Stimulated activated naive CD8-positive, alpha-beta T cell treated with anti-CD3 and anti-CD28 coated beads, Interleukin-15, Interleukin-2, amounts not matched to agents 100 ng/mL and 50 ng/mL, for 24 hours (primary cell): ENCODE measurements around the gene RASSF4.

Experiments used
- H3K27ac Mint-ChIP-seq: one replicate; pipeline ENCODE4 v1.8.0; 2021; ENCODE audit warnings: mild to moderate bottlenecking, mixed read lengths
- H3K27me3 Mint-ChIP-seq: one replicate; pipeline ENCODE4 v1.8.0; 2021; ENCODE audit warnings: mixed read lengths
- H3K36me3 Mint-ChIP-seq: one replicate; pipeline ENCODE4 v1.8.0; 2021; ENCODE audit warnings: low read depth, mixed read lengths
- H3K4me1 Mint-ChIP-seq: one replicate; pipeline ENCODE4 v1.8.0; 2021; ENCODE audit warnings: low read depth, mixed read lengths
- H3K4me3 Mint-ChIP-seq: one replicate; pipeline ENCODE4 v1.8.0; 2021; ENCODE audit warnings: mild to moderate bottlenecking, mixed read lengths
- H3K9me3 Mint-ChIP-seq: one replicate; pipeline ENCODE4 v1.8.0; 2021; ENCODE audit warnings: mixed read lengths

The RASSF4 gene

DNA sequence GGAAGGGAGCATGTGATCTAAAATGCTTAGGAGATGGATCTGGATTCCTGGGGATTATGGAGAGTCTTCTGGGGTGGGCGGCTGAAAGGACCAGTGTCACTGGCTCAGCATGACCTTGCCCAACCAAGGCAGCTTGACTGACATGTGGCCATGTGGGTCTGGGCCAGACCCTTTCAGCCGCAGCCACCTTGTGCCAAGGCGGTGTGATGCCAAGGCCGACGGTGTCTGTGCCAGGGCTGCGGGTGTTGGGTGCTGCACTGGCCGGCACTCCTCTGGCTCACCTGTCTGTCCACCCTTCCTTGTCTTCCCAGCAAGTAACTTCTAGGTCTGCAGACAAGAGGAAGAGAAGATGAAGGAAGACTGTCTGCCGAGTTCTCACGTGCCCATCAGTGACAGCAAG, 10.3 kb downstream of the RASSF4 start:
- H3K27me3 Mint-ChIP-seq: no peaks in the 10 kb centered on the region
- peaks cover 65% of the 10 kb centered on the region for H3K4me1 Mint-ChIP-seq
- no peaks in the 10 kb centered on the region for H3K36me3 Mint-ChIP-seq
- H3K9me3 Mint-ChIP-seq: no peaks in the 10 kb centered on the region
- no peak overlapping the region for H3K4me3 Mint-ChIP-seq
- no peak overlapping the region for H3K27ac Mint-ChIP-seq

DNA sequence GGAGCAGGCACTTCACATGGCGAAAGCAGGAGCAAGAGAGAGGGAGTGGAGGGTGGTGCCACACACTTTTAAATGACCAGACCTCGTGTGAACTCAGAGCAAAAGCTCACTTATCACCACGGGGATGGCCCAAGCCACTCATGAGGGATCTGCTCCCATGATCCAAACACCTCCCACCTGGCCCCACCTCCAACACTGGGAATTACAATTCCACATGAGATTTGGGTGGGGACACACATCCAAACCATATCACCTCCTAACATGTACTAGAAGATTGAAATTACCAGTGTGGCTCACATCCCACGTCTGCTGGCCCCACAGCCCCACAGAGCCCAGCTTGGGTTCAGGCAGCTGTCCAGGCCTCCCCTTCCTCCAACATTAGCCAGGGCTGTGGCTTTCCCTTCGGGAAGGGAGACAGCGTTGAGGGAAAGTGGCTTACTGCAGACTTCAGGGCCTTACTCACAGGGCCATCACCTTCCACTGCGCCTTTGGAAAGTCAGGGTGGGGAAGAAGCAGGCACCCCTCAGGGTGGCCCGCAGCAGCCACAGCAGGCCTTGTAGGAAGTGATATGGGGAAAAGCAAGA, 11.3 kb downstream of the RASSF4 start:
- Mint-ChIP-seq H3K4me3 (no peak overlapping the region), H3K36me3 (no peaks in the 10 kb centered on the region), H3K9me3 (no peaks in the 10 kb centered on the region), H3K4me1 (peaks cover 57% of the 10 kb centered on the region), H3K27ac (no peak overlapping the region), H3K27me3 (no peaks in the 10 kb centered on the region)

DNA sequence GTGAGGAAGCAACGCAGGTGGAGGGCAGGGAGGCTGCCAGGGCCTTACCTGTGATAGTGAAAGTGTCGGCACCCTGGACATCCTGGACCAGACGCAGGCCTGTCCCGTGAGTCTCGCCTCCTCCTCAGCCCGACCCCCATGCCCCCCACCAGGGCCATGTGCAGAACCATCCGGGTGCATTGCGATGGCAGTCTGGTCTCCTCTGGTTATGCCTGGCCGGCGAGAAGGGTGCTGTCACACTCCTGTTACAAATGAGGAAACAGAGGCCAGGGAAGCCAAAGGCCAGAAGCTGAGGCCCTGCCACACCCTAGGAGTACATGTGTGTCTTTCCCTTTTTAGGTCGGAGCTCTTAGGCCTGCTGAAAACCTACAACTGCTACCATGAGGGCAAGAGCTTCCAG, 11.8 kb downstream of the RASSF4 start:
- no peaks in the 10 kb centered on the region for H3K27me3 Mint-ChIP-seq
- no peak overlapping the region for H3K4me3 Mint-ChIP-seq
- peaks cover 57% of the 10 kb centered on the region for H3K4me1 Mint-ChIP-seq
- no peaks in the 10 kb centered on the region for H3K9me3 Mint-ChIP-seq
- no peak overlapping the region for H3K27ac Mint-ChIP-seq
- no peaks in the 10 kb centered on the region for H3K36me3 Mint-ChIP-seq

DNA sequence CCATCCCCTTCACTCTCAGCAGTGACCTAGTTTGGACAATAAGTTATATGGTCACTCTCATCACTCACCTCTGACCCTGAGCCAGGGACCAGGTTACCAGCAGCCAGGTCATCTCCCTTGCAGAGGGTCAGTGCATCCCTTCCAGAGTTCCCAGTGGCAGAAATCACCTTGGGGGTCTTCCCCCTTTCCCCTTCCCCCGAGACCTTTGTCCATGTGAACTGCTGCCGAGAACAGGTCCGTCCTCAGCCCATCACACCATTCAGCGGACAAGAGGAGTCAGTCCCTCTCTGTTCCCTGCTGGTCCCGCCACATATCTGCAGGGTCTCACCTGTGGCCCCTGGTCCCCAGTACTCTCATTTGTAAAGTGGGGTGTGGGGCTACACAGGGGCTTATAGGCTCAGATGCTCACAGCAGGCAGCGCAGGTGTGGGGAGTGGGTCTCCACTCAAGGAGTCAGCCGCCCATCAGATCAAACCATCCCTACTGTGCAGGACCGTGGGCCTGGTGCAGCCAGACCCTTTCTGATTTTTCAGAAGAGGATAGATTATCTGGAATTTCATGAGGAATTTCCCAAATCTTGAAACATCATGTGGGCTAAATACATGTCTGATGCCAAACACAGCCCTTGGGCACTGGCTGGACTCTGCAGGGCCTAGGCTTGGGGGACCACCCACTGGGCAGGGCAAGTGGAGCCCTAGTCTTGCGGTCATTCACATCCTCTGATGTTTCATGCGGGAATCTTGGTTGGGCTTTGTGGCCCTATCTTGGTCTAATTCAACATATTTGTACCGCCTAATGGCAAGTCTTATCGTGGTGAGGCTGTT, 12.5 kb downstream of the RASSF4 start:
- no peaks in the 10 kb centered on the region for H3K9me3 Mint-ChIP-seq
- H3K4me1 Mint-ChIP-seq: peaks cover 50% of the 10 kb centered on the region
- no peak overlapping the region for H3K4me3 Mint-ChIP-seq
- no peaks in the 10 kb centered on the region for H3K36me3 Mint-ChIP-seq
- no peaks in the 10 kb centered on the region for H3K27me3 Mint-ChIP-seq
- H3K27ac Mint-ChIP-seq: no peak overlapping the region

DNA sequence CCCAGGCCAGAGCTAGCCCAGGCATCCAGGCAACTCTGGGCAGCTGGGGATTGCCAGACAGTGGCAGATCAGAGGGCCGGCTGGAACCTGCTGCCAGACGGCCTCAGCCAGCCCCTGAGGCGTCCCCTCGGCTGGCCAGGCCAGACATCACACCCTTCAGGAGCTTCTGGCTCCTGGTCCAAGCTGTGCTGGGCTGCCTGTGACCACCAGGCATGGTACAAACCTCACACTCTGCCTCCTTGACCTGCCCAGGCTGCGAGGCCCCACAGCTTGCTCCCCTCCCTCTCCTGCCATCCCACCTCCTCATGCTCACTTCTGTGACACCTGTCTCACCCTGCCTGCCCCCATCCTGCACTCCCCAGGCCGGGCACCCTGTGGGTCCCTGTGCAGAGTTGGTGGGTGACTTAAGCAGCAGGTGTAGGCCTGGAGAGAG, 13.3 kb downstream of the RASSF4 start:
- Mint-ChIP-seq H3K27me3 (no peaks in the 10 kb centered on the region), H3K4me3 (no peak overlapping the region), H3K9me3 (no peaks in the 10 kb centered on the region), H3K27ac (peak overlapping the region; percentile 53), H3K4me1 (peaks cover 43% of the 10 kb centered on the region), H3K36me3 (no peaks in the 10 kb centered on the region)

DNA sequence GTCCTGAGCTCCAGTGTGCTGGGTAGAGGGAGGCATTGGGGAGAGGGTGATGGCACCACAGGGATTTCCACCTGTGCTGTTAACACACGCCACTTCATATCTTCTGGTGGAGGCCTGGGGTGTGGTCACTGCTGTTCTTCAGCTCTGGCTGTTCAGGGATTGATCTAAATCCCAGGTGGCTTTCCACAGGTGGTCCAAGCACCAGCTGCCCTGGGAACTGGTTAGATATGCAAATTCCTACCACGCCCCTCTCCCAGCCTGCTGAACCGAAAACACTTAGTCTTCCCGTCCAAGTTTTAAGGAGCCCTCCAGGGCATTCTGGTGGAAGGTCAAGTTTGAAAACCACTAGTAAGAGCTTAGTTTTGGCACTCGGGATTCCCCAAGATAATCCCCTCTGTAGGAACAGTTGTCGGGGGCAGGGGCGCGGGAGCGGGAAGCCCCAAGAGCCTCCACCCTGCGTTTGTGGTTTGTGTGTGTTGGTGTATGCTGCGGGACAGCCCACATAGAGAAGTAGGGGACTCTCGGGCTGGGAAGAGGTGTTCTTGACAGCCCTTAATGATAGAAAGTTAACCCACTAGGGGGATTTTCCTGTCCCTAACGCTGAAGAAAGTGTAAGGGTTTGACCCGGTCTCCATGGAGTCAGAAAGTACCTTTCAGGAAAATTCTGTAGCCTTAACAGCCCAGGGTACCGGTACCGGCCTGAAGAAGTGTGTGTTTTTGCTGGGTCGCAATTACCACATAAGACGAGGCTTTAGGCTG, 13.9 kb downstream of the RASSF4 start:
- Mint-ChIP-seq H3K4me1 (peaks cover 37% of the 10 kb centered on the region), H3K27ac (peak overlapping the region; percentile 53), H3K4me3 (peak overlapping the region; percentile 71), H3K9me3 (no peaks in the 10 kb centered on the region), H3K36me3 (no peaks in the 10 kb centered on the region), H3K27me3 (no peaks in the 10 kb centered on the region)

DNA sequence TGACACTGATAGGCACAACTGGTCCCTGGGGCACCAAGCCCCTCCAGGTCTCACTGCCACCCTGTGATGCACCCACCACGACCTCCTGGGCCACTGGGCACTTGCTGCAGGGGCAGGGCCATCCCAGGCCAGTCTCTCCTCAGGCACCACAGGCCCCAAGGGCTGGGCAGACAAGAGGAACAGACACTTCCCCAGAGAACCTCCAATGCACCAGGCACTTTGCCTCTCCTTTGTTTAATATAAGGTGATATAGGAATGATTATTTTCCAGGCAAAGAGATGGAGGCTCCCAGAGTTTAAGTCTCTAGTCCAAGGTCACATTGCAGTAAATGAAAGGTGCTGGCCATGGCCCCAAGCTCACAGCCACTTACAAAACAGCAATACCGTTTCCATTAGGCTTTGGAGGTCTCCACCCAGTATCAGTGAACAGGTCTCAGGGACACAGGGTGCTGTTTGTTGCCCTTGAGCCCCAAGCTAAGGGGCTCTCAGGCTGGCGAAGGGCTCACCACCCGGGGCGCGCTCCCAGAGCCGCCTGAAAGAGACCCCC, 14.6 kb downstream of the RASSF4 start:
- Mint-ChIP-seq H3K36me3 (no peaks in the 10 kb centered on the region), H3K27ac (no peak overlapping the region), H3K4me3 (peak overlapping the region; percentile 71), H3K27me3 (no peaks in the 10 kb centered on the region), H3K4me1 (peaks cover 30% of the 10 kb centered on the region), H3K9me3 (no peaks in the 10 kb centered on the region)

DNA sequence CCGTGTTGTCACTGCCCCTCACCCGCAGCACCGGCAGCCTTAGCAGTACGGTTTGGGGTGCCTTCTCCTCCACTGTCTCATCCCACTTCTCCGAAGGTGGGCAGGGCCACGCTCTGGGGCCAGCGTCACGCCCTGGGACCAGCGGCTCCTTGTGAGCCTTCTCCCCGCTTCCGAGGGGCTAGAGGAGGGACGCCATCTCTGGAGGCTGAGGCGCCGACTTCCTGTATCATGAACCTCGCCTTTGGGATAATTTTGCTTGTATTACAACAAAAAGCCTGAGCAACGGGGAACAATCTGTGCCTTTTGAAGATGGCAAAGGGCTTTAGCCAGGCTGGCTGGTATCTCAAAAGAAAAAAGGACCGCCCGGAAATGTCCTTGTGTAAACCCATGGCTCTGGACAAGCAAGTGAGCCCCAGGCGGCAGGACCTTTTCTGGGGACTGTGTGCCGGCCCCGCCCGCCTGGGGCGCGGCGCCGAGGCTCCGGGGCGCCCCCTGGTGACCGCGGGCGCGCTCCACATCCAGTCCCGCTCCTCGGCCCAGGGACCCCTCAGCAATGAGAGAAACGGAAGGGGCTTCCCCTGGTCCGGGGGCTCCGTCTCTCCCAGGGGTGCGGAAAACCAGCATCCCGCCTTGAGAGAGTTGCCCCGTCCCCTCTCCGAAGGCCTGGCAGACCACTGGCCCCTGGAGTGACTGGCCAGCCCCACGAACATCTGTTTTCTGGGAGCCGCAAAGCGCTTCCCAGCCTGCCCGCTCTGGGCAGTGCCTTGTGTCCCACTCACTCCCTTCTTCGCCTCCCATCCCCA, 15.2 kb downstream of the RASSF4 start:
- H3K9me3 Mint-ChIP-seq: no peaks in the 10 kb centered on the region
- peaks cover 26% of the 10 kb centered on the region for H3K4me1 Mint-ChIP-seq
- no peak overlapping the region for H3K27ac Mint-ChIP-seq
- no peaks in the 10 kb centered on the region for H3K27me3 Mint-ChIP-seq
- no peaks in the 10 kb centered on the region for H3K36me3 Mint-ChIP-seq
- H3K4me3 Mint-ChIP-seq: peak overlapping the region; percentile 71

DNA sequence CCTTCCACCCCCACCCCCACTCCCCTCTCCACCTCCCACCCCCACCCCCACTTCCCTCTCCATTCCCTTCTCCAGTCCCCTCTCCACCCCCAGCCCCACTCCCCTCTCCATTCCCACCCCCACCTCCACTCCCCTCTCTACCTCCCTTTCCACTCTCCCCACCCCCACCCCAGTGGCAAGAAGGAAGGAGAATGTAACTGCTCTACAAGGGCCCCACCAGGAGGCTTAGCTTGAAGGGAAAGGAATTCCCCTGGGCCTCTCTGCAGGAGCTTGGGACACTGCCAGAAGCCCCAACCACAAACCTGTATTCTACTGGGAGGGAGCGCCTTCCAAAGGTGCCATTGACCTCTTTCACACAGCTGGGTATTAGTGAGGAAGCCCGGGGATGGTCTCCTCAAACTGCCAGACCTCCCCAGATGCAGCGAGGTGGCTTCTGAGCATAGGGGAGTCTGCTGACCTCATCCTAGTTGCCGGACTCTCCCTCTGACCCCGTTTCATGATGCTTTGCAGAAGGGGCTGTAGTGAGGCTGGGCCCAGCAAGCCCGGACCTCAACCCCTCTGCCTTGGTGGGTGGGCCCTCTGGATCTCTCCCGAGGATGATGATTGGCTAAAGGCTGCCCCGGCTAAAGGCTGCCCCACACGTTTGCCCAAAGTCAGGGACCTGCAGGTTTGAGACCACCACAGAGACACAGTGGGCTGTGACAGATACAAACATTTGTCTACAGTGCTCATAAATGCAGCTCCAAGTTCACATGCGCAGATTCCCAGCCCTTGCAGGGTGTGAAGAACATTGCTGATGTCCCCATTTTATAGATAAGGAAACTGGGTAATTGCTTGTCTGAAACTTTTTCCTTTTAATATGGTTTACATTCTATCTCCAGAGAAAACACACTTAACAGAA, 16.1 kb downstream of the RASSF4 start:
- H3K4me1 Mint-ChIP-seq: peaks cover 26% of the 10 kb centered on the region

DNA sequence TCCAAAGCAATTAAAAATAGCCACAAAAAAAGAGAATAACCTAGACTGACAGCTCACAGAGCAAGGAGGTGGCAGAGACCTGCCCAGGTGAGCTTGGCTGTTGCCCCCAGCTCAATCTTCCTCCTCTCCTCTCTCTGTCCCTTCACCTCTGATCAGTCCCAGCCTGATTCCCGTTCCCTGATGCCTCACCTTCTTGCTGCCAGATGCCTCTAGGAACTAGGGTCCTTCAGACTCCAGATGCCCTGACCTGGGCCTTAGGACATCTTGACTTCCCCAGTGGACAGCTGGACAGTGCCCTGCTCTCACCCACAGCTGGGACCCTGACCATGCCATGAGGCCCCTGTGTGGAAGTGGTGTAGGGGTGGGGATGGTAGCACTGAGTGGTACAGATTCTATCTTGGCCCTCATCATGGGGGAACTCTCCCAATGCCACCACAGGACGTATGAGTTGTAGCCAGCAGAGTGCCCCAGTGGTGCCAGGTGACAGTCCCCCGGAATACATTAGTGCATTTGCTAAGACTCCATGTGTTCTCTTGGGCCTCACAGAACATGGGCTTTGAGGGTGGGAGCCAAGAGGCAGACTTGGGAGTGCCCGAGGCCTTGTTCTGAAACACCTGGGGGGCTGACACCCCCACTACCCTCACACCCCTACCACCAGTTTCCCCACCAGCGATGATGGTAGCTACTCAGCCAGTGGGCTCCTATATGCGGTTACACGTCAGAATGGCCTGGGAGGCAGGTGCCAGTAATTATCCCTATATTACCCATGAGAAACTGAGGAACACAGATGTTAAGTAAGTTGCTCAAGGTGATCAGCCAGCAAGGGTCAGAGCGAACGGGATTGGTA, 17.0 kb downstream of the RASSF4 start:
- Mint-ChIP-seq H3K36me3 (no peaks in the 10 kb centered on the region), H3K27ac (no peak overlapping the region), H3K9me3 (no peaks in the 10 kb centered on the region), H3K4me3 (no peak overlapping the region), H3K27me3 (no peaks in the 10 kb centered on the region), H3K4me1 (peaks cover 26% of the 10 kb centered on the region)

More for the DNA sequence above, 16.1 kb downstream of the RASSF4 start:
- peak overlapping the region; percentile 30 for H3K4me3 Mint-ChIP-seq
- H3K9me3 Mint-ChIP-seq: no peaks in the 10 kb centered on the region
- H3K27ac Mint-ChIP-seq: no peak overlapping the region
- H3K36me3 Mint-ChIP-seq: no peaks in the 10 kb centered on the region
- H3K27me3 Mint-ChIP-seq: no peaks in the 10 kb centered on the region

DNA sequence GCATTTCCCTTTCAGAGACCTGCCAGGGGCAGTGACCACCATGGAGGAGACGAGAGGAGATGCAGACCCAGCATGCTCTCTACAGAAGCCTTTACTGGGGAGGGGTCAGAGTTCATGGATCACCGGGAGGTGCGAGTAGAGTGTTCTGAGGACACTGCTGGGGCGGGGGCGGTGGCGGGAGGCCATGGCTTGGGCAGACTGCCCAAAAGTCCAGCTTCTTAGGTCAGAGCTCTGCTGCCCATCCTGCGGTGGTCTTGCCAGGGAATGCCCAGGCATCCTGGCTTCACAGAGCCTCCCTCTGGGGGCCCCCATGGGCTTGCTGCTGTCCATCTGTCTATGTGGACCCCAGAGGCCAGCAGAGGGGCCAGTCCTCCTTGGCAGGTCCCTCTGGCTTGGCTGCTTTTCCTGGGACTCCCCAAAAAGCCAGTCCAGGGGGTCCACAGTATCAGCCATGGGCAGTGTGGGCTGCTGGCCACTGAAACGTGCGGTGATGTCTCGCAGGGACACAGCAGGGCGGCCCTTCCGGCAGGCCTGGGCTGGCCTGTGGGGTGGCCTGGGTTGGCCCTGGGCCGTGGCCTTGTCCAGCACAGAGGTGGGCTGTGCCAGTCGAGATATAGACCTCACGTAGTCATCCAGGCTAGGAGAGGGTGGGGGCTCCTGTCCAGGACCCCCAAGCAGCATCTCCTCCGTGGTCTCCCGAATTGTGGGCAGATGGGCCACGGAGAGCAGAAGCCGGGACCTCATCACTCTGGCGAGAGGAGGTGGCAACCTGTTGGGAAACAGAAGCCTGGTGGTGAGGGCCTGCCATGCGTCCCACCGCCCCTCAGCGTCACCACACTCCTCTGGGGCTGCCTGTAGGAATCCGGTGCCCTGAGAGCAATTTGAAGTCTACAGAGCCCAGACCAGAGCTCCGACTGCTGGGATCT, 17.9 kb downstream of the RASSF4 start:
- H3K4me1 Mint-ChIP-seq: peaks cover 26% of the 10 kb centered on the region
- H3K4me3 Mint-ChIP-seq: no peak overlapping the region
- no peaks in the 10 kb centered on the region for H3K36me3 Mint-ChIP-seq
- H3K27ac Mint-ChIP-seq: no peak overlapping the region
- no peaks in the 10 kb centered on the region for H3K27me3 Mint-ChIP-seq
- H3K9me3 Mint-ChIP-seq: no peaks in the 10 kb centered on the region

DNA sequence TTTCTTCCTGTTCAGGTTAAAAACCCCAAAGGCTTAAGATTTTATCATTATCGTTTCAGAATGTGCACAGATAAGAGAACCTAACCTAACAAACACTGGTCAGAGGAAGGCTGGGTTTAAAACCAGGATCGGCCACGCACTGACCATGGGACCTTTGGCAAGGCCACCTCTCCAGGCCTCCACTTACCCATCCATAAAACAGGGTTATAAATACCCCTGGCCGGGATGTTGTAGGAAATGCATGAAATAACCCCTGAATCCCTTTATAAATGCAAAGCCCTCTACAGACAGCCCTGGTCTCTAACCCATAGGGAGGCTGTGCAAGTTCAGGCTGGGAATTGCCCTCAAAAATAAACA, 18.6 kb downstream of the RASSF4 start:
- H3K36me3 Mint-ChIP-seq: no peaks in the 10 kb centered on the region
- no peak overlapping the region for H3K27ac Mint-ChIP-seq
- H3K9me3 Mint-ChIP-seq: no peaks in the 10 kb centered on the region
- no peaks in the 10 kb centered on the region for H3K27me3 Mint-ChIP-seq
- no peak overlapping the region for H3K4me3 Mint-ChIP-seq
- H3K4me1 Mint-ChIP-seq: peaks cover 23% of the 10 kb centered on the region
